ENCODE results near the gene DDX4. TPM values are rescaled to one million over a fixed set of nuclear protein-coding genes. Genes with fewer than 3 reads are reported as not detected.
"Not testable (repeated sequence)": the region's sequence is repeated elsewhere in the genome, so short reads cannot be mapped to it uniquely, and the experiment has no call there.

The DDX4 gene
- total RNA-seq, 2 experiments from 2014 or later, result 0.48 to 0.50 TPM

DNA sequence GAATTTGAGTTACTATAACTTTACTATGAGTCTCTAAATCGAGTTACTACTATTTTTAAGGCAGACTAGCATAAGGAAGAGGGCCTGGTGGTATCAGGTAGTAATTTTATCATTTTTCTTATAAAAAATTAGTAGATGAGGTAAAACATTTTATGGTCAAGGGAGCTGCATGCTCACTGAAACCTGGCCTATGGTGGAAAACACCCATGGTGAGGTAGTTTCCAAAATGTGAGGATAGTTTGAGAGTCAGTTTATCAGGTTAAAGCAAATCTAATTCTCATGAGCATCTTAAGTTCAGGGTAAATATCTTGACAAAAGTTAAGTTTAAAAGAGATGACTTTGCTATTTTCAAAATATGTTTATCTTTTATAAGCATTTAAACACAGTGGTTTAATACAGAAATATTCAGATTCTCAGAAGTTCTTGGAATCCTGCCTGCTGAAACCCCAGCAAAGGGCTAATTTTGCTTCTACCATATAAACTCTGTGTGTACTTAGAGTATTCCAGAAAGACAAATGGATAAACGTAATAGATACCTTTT is 10.0 kb downstream of the DDX4 start:
- POLR2A ChIA-PET, result no interaction called here
- Mint-ChIP-seq H3K27me3 (peaks cover 14% of the 10 kb centered on the region), H3K36me3 (ENCODE audit: low read depth) (no peaks in the 10 kb centered on the region)

DNA sequence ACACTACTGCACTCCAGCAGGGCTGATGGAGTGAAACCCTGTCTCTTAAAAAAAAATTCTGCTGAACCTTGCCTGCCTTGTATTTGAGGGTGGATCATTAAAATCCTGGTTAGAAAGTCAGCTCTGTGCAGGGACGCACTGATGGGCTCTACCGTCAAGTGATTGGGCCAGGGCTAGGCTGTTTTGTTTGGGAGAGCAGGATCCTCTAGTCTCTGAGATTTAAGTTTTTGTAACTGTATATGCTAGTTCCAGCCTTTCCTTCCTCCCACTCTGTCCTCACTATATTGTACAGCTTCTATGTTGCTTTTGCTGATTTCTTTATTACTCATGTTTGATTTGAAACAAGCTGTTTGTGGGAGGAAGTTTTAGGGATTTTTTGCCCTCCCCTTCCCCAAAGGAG is 11.5 kb downstream of the DDX4 start:
- ChIA-PET CTCF (interaction anchor here (0.6 to 0.8 kb wide), 2 partner anchors 48 to 151 kb away, joined by 3 read pairs; no protein-coding TSS in a partner anchor), POLR2A (no interaction called here)
- Mint-ChIP-seq H3K9me3 (no peaks in the 10 kb centered on the region), H3K27ac (no peak overlapping the region), H3K4me1 (no peaks in the 10 kb centered on the region), H3K4me3 (no peak overlapping the region), H3K27me3 (peaks cover 14% of the 10 kb centered on the region), H3K36me3 (ENCODE audit: low read depth) (no peaks in the 10 kb centered on the region)
- no peak for DNase-seq

More for the DNA sequence above, 10.0 kb downstream of the DDX4 start:
- no peaks in the 10 kb centered on the region for H3K4me1 Mint-ChIP-seq
- no peak overlapping the region for H3K4me3 Mint-ChIP-seq
- CTCF ChIA-PET, result no interaction called here
- DNase-seq, result no peak
- H3K9me3 Mint-ChIP-seq, result no peaks in the 10 kb centered on the region
- no peak overlapping the region for H3K27ac Mint-ChIP-seq

DNA sequence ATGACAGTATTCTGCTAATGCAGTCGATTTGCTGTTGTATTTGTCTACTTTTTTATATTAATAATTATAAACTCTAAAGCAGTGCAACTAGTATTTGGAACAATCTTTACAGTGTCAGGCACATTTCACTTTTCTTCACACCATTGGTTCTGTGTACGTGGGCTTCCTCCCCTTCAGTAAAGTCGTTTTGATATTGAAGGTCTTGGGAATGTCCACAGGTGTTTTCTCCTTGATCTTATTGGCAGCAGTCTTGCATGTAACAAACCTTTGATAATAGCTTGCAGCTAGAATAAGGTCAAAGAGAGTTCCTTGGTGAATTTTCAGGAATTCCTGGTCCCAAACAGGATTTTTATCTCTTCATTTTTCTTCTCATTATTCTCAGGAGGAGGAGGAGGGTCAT is 12.2 kb downstream of the DDX4 start:
- Mint-ChIP-seq H3K4me3 (no peak overlapping the region), H3K4me1 (no peaks in the 10 kb centered on the region), H3K36me3 (ENCODE audit: low read depth) (no peaks in the 10 kb centered on the region), H3K9me3 (no peaks in the 10 kb centered on the region), H3K27ac (no peak overlapping the region), H3K27me3 (peaks cover 16% of the 10 kb centered on the region)
- DNase-seq, result no peak
- CTCF ChIA-PET, result no interaction called here
- POLR2A ChIA-PET, result no interaction called here

- no peaks in the 10 kb centered on the region for H3K9me3 Mint-ChIP-seq
- H3K4me3 Mint-ChIP-seq, result no peak overlapping the region
- POLR2A ChIA-PET, result no interaction called here
- CTCF ChIA-PET, result no interaction called here
- peaks cover 20% of the 10 kb centered on the region for H3K27me3 Mint-ChIP-seq
- no peaks in the 10 kb centered on the region for H3K36me3 Mint-ChIP-seq (ENCODE audit: low read depth)
- no peak for DNase-seq
- H3K4me1 Mint-ChIP-seq, result no peaks in the 10 kb centered on the region
- no peak overlapping the region for H3K27ac Mint-ChIP-seq
Measured at GRCh38 chr5:55750499-55750898, 12.6 kb downstream of the DDX4 start.

- DNase-seq, result no peak
- Mint-ChIP-seq H3K9me3 (peaks cover 8% of the 10 kb centered on the region), H3K4me3 (no peak overlapping the region), H3K36me3 (ENCODE audit: low read depth) (peaks cover 12% of the 10 kb centered on the region), H3K27ac (no peak overlapping the region), H3K4me1 (peaks cover 27% of the 10 kb centered on the region), H3K27me3 (peaks cover 28% of the 10 kb centered on the region)
- ChIA-PET POLR2A (interaction anchor here (0.6 kb wide), 1 partner anchor 171 kb away, joined by 4 read pairs; no protein-coding TSS in a partner anchor), CTCF (interaction anchor here (1.4 kb wide), 1 partner anchor 22 kb away, joined by 3 read pairs; no protein-coding TSS in a partner anchor)
Measured at GRCh38 chr5:55758231-55758630, 20.4 kb downstream of the DDX4 start.

DNA sequence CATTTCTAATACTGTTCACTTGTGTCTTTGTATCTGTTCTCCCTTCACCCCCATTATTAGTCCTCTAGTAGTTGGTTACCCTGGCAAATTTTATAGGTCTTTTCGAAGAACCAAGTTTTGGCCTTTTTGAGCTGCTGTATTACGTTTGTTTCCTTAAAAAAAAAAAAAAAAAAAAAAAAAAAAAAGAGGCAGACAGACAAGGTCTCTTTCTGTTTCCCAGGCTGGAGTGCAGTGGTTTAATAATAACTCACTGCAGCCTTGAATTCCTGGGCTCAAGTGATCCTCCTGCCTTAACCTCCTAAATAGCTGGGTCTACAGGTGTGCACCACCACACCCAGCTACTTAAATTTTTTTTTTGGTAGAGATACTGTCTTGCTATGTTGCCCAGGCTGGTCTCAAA is 20.9 kb downstream of the DDX4 start:
- peaks cover 8% of the 10 kb centered on the region for H3K9me3 Mint-ChIP-seq
- H3K27me3 Mint-ChIP-seq, result peaks cover 28% of the 10 kb centered on the region
- DNase-seq, result no peak
- peaks cover 32% of the 10 kb centered on the region for H3K4me1 Mint-ChIP-seq
- POLR2A ChIA-PET, result interaction anchor here (0.6 kb wide), 3 partner anchors 48 to 395 kb away, joined by 3 to 4 read pairs (median 4); no protein-coding TSS in a partner anchor
- no peak overlapping the region for H3K4me3 Mint-ChIP-seq
- CTCF ChIA-PET, result interaction anchor here (1.0 to 1.4 kb wide), 2 partner anchors 22 to 131 kb away, joined by 3 read pairs; no protein-coding TSS in a partner anchor
- no peak overlapping the region for H3K27ac Mint-ChIP-seq
- peaks cover 12% of the 10 kb centered on the region for H3K36me3 Mint-ChIP-seq (ENCODE audit: low read depth)

- CTCF ChIA-PET, H3K9me3 Mint-ChIP-seq, H3K27ac Mint-ChIP-seq, DNase-seq, H3K4me3 Mint-ChIP-seq, POLR2A ChIA-PET: not testable (repeated sequence)
- H3K36me3 Mint-ChIP-seq (ENCODE audit: low read depth), result peaks cover 22% of the 10 kb centered on the region
- H3K4me1 Mint-ChIP-seq, result peaks cover 49% of the 10 kb centered on the region
- peaks cover 13% of the 10 kb centered on the region for H3K27me3 Mint-ChIP-seq
Measured at GRCh38 chr5:55761721-55762120, 23.9 kb downstream of the DDX4 start.

GRCh38 chr5:55763746-55764420 is 26.0 kb downstream of the DDX4 start:
- peaks cover 40% of the 10 kb centered on the region for H3K4me1 Mint-ChIP-seq
- H3K27ac Mint-ChIP-seq, result peak overlapping the region; percentile 73
- peak overlapping the region; percentile 28 for H3K4me3 Mint-ChIP-seq
- peaks cover 10% of the 10 kb centered on the region for H3K27me3 Mint-ChIP-seq
- peak; percentile 26 for DNase-seq
- CTCF ChIA-PET, result interaction anchor here (0.5 to 1.4 kb wide), 2 partner anchors 9 to 182 kb away, joined by 4 to 6 read pairs; no protein-coding TSS in a partner anchor
- POLR2A ChIA-PET, result no interaction called here
- H3K9me3 Mint-ChIP-seq, result peaks cover 5% of the 10 kb centered on the region
- peaks cover 20% of the 10 kb centered on the region for H3K36me3 Mint-ChIP-seq (ENCODE audit: low read depth)

DNA sequence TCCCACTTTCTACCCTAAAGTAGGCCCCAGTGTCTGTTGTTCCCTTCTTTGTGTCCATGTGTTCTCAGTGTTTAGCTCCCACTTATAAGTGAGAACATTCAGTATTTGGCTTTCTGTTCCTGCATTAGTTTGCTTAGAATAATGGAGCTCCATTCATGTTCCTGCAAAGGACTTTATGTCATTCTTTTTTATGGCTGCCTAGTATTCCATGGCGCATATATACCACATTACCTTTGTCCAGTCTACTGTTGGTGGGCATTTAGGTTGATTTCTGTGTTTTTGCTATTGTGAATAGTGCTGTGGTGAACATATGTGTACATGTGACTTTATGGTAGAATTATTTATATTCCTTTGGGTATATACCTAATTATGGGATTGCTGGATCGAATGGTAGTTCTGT is 30.4 kb downstream of the DDX4 start:
- POLR2A ChIA-PET, result no interaction called here
- no peak for DNase-seq
- Mint-ChIP-seq H3K9me3 (peaks cover 9% of the 10 kb centered on the region), H3K36me3 (ENCODE audit: low read depth) (peaks cover 14% of the 10 kb centered on the region), H3K4me1 (peaks cover 40% of the 10 kb centered on the region), H3K27ac (no peak overlapping the region), H3K4me3 (no peak overlapping the region), H3K27me3 (peaks cover 3% of the 10 kb centered on the region)
- CTCF ChIA-PET, result no interaction called here

- H3K27me3 Mint-ChIP-seq, result peaks cover 7% of the 10 kb centered on the region
- no peak overlapping the region for H3K4me3 Mint-ChIP-seq
- peaks cover 18% of the 10 kb centered on the region for H3K4me1 Mint-ChIP-seq
- peaks cover 9% of the 10 kb centered on the region for H3K9me3 Mint-ChIP-seq
- H3K27ac Mint-ChIP-seq, result no peak overlapping the region
- POLR2A ChIA-PET, result no interaction called here
- CTCF ChIA-PET, result interaction anchor here (1.1 to 1.4 kb wide), 2 partner anchors 9 to 13 kb away, joined by 3 to 6 read pairs; no protein-coding TSS in a partner anchor
- peaks cover 4% of the 10 kb centered on the region for H3K36me3 Mint-ChIP-seq (ENCODE audit: low read depth)
- DNase-seq, result no peak
Measured at GRCh38 chr5:55771175-55771655, 33.4 kb downstream of the DDX4 start.

GRCh38 chr5:55773057-55773456 is 35.2 kb downstream of the DDX4 start:
- CTCF ChIA-PET, result interaction anchor here (0.8 kb wide), 1 partner anchor 10 kb away, joined by 4 read pairs; no protein-coding TSS in a partner anchor
- H3K27ac Mint-ChIP-seq, result no peak overlapping the region
- H3K4me1 Mint-ChIP-seq, result peaks cover 18% of the 10 kb centered on the region
- H3K9me3 Mint-ChIP-seq, result peaks cover 9% of the 10 kb centered on the region
- POLR2A ChIA-PET, result no interaction called here
- peaks cover 16% of the 10 kb centered on the region for H3K27me3 Mint-ChIP-seq
- DNase-seq, result no peak
- H3K4me3 Mint-ChIP-seq, result no peak overlapping the region
- H3K36me3 Mint-ChIP-seq (ENCODE audit: low read depth), result peaks cover 5% of the 10 kb centered on the region

GRCh38 chr5:55777332-55777731 is 39.5 kb downstream of the DDX4 start:
- ChIA-PET POLR2A (no interaction called here), CTCF (no interaction called here)
- no peak overlapping the region for H3K4me3 Mint-ChIP-seq
- no peaks in the 10 kb centered on the region for H3K9me3 Mint-ChIP-seq
- peaks cover 23% of the 10 kb centered on the region for H3K27me3 Mint-ChIP-seq
- no peak overlapping the region for H3K27ac Mint-ChIP-seq
- peaks cover 5% of the 10 kb centered on the region for H3K36me3 Mint-ChIP-seq (ENCODE audit: low read depth)
- DNase-seq, result no peak
- peaks cover 9% of the 10 kb centered on the region for H3K4me1 Mint-ChIP-seq

DNA sequence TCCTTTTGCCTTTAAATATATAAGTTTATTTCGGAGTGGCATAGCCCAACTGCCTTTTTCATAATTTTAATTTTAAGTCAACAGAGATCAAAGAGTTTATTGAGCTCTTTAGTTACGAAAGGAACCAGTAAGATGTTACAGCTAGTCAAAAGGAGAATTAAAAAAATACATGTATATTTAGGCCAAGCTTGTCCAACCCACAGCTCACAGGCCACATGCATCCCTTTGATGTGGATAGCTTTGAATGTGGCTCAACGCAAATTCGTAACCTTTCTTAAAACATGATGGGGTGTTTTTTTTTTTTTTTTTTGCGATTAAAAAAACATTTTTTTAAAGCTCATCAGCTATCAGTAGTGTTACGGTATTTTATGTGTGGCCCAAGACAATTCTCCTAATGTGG is 63.1 kb downstream of the DDX4 start:
- Mint-ChIP-seq H3K4me1 (peaks cover 5% of the 10 kb centered on the region), H3K36me3 (ENCODE audit: low read depth) (no peaks in the 10 kb centered on the region), H3K27ac (no peak overlapping the region), H3K9me3 (peaks cover 3% of the 10 kb centered on the region), H3K4me3 (no peak overlapping the region), H3K27me3 (peaks cover 1% of the 10 kb centered on the region)
- POLR2A ChIA-PET, result interaction anchor here (0.7 kb wide), 1 partner anchor 33 kb away, joined by 3 read pairs; no protein-coding TSS in a partner anchor
- DNase-seq, result no peak
- CTCF ChIA-PET, result interaction anchor here (0.8 to 1.6 kb wide), 2 partner anchors 14 to 16 kb away, joined by 4 read pairs; no protein-coding TSS in a partner anchor
